ENCODE measurements around the gene TMEM181.
"Not testable (repeated sequence)": the region's sequence is repeated elsewhere in the genome, so short reads cannot be mapped to it uniquely, and the experiment has no call there.

TMEM181 gene

DNA sequence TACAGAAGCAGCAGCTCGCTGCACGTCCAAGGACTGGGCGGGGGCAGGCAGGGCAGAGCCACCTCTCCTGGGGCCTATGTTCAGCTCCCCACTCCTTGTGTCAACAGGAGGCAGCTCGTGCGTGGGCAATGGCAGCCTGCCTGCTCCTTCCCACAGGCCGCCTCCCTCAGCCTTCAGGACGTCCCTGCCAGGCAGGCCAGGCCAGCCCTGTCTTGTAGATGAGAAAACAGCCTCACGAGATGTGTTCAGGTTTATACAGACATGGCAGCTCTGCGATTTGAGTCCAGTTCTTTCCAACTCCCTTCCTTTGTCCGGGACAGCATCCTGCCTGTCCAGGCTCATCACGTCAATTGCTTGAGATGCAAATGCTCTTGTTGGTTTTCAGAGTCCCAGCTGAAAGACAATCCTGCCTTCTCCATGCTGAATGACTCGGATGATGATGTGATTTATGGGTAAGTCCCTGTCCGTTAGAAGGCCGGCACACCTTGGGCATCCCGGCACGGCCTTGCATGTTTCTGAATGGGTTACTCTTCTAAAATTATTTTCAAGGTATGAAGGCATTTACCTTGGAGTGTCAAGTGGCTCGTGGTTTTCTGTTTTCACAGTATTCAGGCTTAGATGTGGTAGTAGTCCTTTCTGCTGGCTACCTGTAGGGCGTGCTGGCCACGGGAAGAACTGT lies 71.2 kb downstream of the TMEM181 start:
- H3K4me3 ChIP-seq = peak overlapping the region; percentile 51 to 59
- intact Hi-C loops (cut with DNase I; ENCODE audit: low total_unique reads) = no loop called here
- peaks cover under 1 to 42% (median 5%) of the 10 kb centered on the region in 3 donors for H3K36me3 ChIP-seq
- H3K27me3 ChIP-seq = no peaks in the 10 kb centered on the region
- peaks cover 0 to 46% (median 25%) of the 10 kb centered on the region in 4 donors for H3K4me1 ChIP-seq
- TF ChIP-seq, protein P1, sequence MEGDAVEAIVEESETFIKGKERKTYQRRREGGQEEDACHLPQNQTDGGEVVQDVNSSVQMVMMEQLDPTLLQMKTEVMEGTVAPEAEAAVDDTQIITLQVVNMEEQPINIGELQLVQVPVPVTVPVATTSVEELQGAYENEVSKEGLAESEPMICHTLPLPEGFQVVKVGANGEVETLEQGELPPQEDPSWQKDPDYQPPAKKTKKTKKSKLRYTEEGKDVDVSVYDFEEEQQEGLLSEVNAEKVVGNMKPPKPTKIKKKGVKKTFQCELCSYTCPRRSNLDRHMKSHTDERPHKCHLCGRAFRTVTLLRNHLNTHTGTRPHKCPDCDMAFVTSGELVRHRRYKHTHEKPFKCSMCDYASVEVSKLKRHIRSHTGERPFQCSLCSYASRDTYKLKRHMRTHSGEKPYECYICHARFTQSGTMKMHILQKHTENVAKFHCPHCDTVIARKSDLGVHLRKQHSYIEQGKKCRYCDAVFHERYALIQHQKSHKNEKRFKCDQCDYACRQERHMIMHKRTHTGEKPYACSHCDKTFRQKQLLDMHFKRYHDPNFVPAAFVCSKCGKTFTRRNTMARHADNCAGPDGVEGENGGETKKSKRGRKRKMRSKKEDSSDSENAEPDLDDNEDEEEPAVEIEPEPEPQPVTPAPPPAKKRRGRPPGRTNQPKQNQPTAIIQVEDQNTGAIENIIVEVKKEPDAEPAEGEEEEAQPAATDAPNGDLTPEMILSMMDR (IDR thresholded peaks at IDR 0.05) = peak in 1 of 2 experiments; percentile 3
- peak; percentile 87 to 98 for DNase-seq
- no peaks in the 10 kb centered on the region for H3K9me3 ChIP-seq
- peak overlapping the region; percentile 94 for H3K27ac ChIP-seq

DNA sequence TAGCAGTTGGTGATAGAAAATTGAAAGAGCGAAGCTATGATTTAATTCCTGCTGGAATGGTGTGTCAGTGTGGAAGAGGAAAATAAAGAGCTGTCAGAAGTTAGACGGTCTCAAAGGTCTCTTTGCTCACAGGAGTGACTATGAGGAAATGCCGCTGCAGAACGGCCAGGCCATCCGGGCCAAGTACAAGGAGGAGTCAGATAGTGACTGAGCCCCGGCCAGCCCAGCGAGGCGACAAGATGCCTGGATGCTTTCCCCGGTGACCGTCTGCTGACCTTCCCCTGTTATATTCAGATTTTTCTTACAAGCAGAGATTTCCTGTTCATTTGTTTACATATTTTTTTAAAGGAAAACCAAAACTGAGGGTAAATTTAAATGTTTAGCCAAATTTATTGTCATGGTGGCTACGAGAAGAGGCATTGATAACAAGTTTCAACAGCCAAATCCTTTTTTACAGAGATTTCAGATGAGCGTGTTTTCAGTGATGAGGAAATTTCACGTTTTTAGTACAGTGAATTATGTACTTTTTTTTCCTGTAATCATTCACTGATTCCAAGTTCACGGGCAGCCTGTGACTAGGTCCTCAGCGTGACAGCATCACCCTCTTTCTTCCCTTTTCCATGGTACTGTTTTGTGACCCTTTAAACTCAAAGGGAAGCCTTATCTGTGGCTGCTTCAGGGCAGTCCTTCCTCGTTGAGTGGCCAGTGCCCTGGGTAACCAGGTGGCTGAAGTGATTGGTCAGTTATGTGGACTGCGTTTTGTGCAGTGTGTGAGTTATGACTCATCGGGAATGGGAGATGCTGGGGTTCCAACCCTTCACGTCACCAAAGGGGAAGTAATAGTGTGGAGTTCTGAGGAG lies 72.0 kb downstream of the TMEM181 start:
- DNase-seq = peak; percentile 85 to 88
- intact Hi-C loops (cut with DNase I; ENCODE audit: low total_unique reads) = no loop called here
- H3K4me1 ChIP-seq = peaks cover 0 to 39% (median 19%) of the 10 kb centered on the region in 4 donors
- H3K36me3 ChIP-seq = peaks cover 9 to 48% (median 13%) of the 10 kb centered on the region in 3 donors
- no peaks in the 10 kb centered on the region for H3K27me3 ChIP-seq
- TF ChIP-seq, protein P1 (IDR thresholded peaks at IDR 0.05) = no peak
- no peaks in the 10 kb centered on the region for H3K9me3 ChIP-seq
- H3K27ac ChIP-seq = peak overlapping the region; percentile 94
- peak overlapping the region; percentile 51 to 59 for H3K4me3 ChIP-seq

DNA sequence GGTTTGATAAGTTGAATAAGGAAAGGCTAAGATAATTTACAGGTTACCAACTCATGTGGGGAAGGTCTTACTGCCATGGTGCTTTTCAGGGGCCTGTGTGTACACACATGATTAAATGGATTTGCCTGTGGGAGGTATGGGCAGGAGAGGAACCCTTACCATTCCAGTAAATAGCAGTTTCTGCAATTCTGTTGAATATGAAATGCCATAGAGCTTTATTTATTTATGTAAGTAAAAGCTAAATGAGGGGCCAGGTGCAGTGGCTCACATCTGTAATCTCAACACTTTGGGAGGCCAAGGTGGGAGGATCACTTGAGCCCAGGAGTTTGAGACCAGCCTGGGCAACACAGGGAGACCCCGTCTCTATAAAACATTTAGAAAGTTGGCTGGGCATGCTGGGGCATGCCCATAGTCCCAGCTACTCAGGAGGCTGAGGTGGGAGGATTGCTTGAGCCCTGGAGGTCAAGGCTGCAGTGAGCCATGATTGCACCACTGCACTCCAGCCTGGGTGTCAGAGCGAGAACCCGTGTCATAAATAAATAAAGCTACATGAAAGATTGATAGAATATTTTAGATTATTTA lies 72.7 kb downstream of the TMEM181 start:
- peaks cover 0 to 32% (median 13%) of the 10 kb centered on the region in 4 donors for H3K4me1 ChIP-seq
- intact Hi-C loops (cut with DNase I; ENCODE audit: low total_unique reads); H3K27me3 ChIP-seq; H3K9me3 ChIP-seq: not testable (repeated sequence)
- H3K27ac ChIP-seq = peak overlapping the region; percentile 94
- H3K4me3 ChIP-seq = peak overlapping the region; percentile 51 to 59
- peaks cover 16 to 48% (median 20%) of the 10 kb centered on the region in 3 donors for H3K36me3 ChIP-seq
- DNase-seq = peak in 1 of 2 donors; percentile 59

DNA sequence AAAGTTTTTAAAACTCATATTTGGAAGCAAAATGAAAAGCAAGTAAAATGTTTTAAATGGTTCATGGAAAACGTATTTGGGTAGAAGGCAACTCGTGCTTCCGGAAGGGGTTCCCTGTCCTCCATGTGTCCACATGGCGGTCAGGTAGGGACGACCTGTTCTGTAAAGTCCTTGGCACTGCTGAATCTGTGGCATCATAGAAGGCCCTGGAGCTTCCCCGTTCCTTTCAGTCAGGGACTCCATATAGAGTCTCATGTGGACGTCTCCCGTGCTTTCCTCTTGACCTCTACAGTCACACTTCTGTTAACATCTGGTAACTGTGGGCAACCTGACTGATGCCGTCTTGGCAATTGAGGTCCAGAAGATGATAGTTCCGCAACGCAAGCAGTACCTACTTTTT lies 73.2 kb downstream of the TMEM181 start:
- Histone ChIP-seq H3K27me3 (no peaks in the 10 kb centered on the region), H3K4me3 (peak overlapping the region; percentile 51 to 59), H3K4me1 (peaks cover 0 to 31% (median 13%) of the 10 kb centered on the region in 4 donors), H3K36me3 (peaks cover 18 to 44% (median 21%) of the 10 kb centered on the region in 3 donors), H3K9me3 (no peaks in the 10 kb centered on the region), H3K27ac (peak overlapping the region; percentile 94)
- peak in 1 of 2 donors; percentile 67 for DNase-seq
- intact Hi-C loops (cut with DNase I; ENCODE audit: low total_unique reads) = no loop called here
- TF ChIP-seq, protein P1 (IDR thresholded peaks at IDR 0.05) = no peak

DNA sequence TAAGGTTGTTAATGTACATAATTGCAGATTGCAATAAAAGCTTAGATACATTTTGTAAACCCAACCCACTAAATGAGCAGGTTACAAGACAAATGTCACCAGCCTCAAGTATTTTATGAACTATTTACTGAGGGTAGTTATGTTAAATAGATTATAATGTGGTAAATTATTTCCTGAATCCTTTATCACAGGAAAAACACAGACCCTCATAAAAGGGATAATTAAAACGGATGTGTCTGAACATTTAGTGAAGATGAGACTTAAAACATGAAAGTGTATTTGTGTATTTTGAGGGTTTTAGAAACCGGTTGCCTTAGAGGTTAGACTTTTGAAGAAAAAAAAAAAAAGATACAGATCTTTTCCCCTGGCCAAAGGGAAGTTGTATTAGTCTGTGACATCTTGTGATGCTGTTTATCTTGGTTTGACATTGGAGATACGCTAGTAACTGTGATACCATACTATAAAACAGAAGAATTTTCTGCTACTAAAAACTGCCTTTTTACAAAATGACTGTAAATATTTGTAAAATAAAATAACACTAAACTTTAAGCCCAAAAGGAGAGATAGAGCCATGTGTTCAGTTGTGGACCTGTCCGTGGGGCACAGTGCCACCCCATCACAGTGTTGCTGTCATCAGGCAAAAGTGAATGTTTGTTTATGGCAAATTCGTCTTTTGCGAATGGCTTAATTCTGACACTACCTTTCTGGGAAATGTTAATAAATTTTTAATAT lies 75.0 kb downstream of the TMEM181 start:
- TF ChIP-seq, protein P1 (IDR thresholded peaks at IDR 0.05) = no peak
- Histone ChIP-seq H3K36me3 (peaks cover 18 to 31% (median 21%) of the 10 kb centered on the region in 3 donors), H3K4me3 (peak overlapping the region in 1 of 2 donors; percentile 51), H3K4me1 (peaks cover 0 to 46% (median 15%) of the 10 kb centered on the region in 4 donors), H3K27me3 (no peaks in the 10 kb centered on the region), H3K27ac (peak overlapping the region; percentile 46 to 94), H3K9me3 (no peaks in the 10 kb centered on the region)
- intact Hi-C loops (cut with DNase I; ENCODE audit: low total_unique reads) = no loop called here
- DNase-seq = peak in 1 of 2 donors; percentile 61
